ENCODE data around the gene WIPF1.

Gene WIPF1

GRCh38 chr2:174518395-174518794, 79.2 kb downstream of the WIPF1 start:
- no peak for TF ChIP-seq CTCF (IDR thresholded peaks at IDR 0.05; ENCODE audit: low read length, missing control alignments)
- H3K4me3 ChIP-seq (replicated peaks; ENCODE audit: low read depth, low read length), result no peak overlapping the region
- no peak for DNase-seq (ENCODE audit: low read depth)

GRCh38 chr2:174516501-174517378, 80.9 kb downstream of the WIPF1 start:
- no peak overlapping the region for H3K4me3 ChIP-seq (replicated peaks; ENCODE audit: low read depth, low read length)
- no peak for TF ChIP-seq CTCF (IDR thresholded peaks at IDR 0.05; ENCODE audit: low read length, missing control alignments)
- DNase-seq (ENCODE audit: low read depth), result no peak

- H3K4me3 ChIP-seq (replicated peaks; ENCODE audit: low read depth, low read length), result no peak overlapping the region
- no peak for DNase-seq (ENCODE audit: low read depth)
- TF ChIP-seq CTCF (IDR thresholded peaks at IDR 0.05; ENCODE audit: low read length, missing control alignments), result no peak
These were observed 85.3 kb downstream of the WIPF1 start for GRCh38 chr2:174512345-174512744.

- H3K4me3 ChIP-seq (replicated peaks; ENCODE audit: low read depth, low read length), result no peak overlapping the region
- no peak for TF ChIP-seq CTCF (IDR thresholded peaks at IDR 0.05; ENCODE audit: low read length, missing control alignments)
- DNase-seq (ENCODE audit: low read depth), result no peak
These were observed 85.9 kb downstream of the WIPF1 start for GRCh38 chr2:174511580-174512260.

- no peak for TF ChIP-seq CTCF (IDR thresholded peaks at IDR 0.05; ENCODE audit: low read length, missing control alignments)
- H3K4me3 ChIP-seq (replicated peaks; ENCODE audit: low read depth, low read length), result no peak overlapping the region
- peak; percentile 17 for DNase-seq (ENCODE audit: low read depth)
These were observed 86.9 kb downstream of the WIPF1 start for GRCh38 chr2:174510583-174511189.
